Panc1 (cell line): ENCODE measurements around the gene TARS1. TPM values are rescaled to one million over a fixed set of nuclear protein-coding genes. Genes with fewer than 3 reads are reported as not detected.

ENCODE experiments used
- ATAC-seq: fragments of 200-7000 bp; cut with Tn5 transposase; 2 replicates; pipeline ENCODE4 v1.9.1; 2020; ENCODE audit warnings: mild to moderate bottlenecking, moderate library complexity
- BruUV-seq: library from RNA; stranded (reverse); fragments of 400-500 nt; replicated peaks from 2 replicates; lab custom pipeline; 2021; lab: Mats Ljungman, UMichigan
- CTCF ChIA-PET: fragments of 300-600 bp; sonication (Branson Sonifier 250); formaldehyde crosslinking; loops from one replicate; lab custom pipeline; 2022; ENCODE audit warnings: antibody characterized with exemption; lab: Charles Lee
- POLR2A ChIA-PET: fragments of 300-600 bp; sonication (Branson Sonifier 250); formaldehyde crosslinking; loops from one replicate; lab custom pipeline; 2022; ENCODE audit warnings: antibody characterized with exemption; lab: Charles Lee
- DNase-seq: peaks from one replicate; pipeline ENCODE4 v3.0.0-alpha.2; 2010; ENCODE audit warnings: low read depth, low spot score
- H3K27ac ChIP-seq: 2 replicates; pipeline ENCODE4 v1.5.1; 2011; ENCODE audit warnings: mild to moderate bottlenecking, low read length, inconsistent platforms
- H3K27me3 ChIP-seq: fragments of 200-500 bp; sonication (Bioruptor generic); 2 replicates; pipeline ENCODE4 v1.6.0; 2014; ENCODE audit warnings: low read length, inconsistent platforms; ENCODE audit not compliant: control insufficient read depth, insufficient read depth
- H3K36me3 ChIP-seq: fragments of 200-500 bp; sonication (Bioruptor generic); 2 replicates; pipeline ENCODE4 v1.5.1; 2014; ENCODE audit warnings: inconsistent platforms, mild to moderate bottlenecking, low read length, moderate library complexity; ENCODE audit not compliant: control insufficient read depth, insufficient read depth
- H3K4me1 ChIP-seq: 2 replicates; pipeline ENCODE4 v1.5.1; 2011; ENCODE audit warnings: inconsistent platforms, mild to moderate bottlenecking, low read length, moderate library complexity; ENCODE audit not compliant: control insufficient read depth, insufficient read depth
- H3K4me3 ChIP-seq, 2 experiments: 2 replicates each; pipeline ENCODE4 v1.5.1; 2011 to 2012; ENCODE audit warnings: low read depth in 2 of 2, low read length in 2 of 2, mild to moderate bottlenecking in 2 of 2, inconsistent platforms in 1 of 2, moderate library complexity in 1 of 2
- H3K9me3 ChIP-seq: fragments of 200-500 bp; sonication (Bioruptor generic); 2 replicates; pipeline ENCODE4 v1.5.1; 2014; ENCODE audit warnings: low read depth, mild to moderate bottlenecking, inconsistent platforms, low read length, moderate library complexity; ENCODE audit not compliant: control insufficient read depth, insufficient read depth
- CTCF ChIP-seq: fragments of 450-650 bp; IDR thresholded peaks from 2 replicates; pipeline ENCODE4 v1.5.1; 2017; ENCODE audit warnings: mild to moderate bottlenecking
- POLR2AphosphoS5 ChIP-seq: IDR thresholded peaks from 2 replicates; pipeline ENCODE4 v1.6.1; 2012; ENCODE audit warnings: mild to moderate bottlenecking, low read depth, low read length, moderate library complexity
- REST ChIP-seq, 2 experiments: IDR thresholded peaks; 2 replicates each; pipeline ENCODE4 v1.6.1; 2011 to 2012; ENCODE audit warnings: low read depth in 2 of 2, control low read depth in 1 of 2, low read length in 1 of 2, mild to moderate bottlenecking in 1 of 2, moderate library complexity in 1 of 2; ENCODE audit not compliant: insufficient read depth in 1 of 2
- SIN3A ChIP-seq: IDR thresholded peaks from 2 replicates; pipeline ENCODE4 v1.6.1; 2012; ENCODE audit warnings: low read depth, mild to moderate bottlenecking, low read length, moderate library complexity, borderline replicate concordance; ENCODE audit not compliant: insufficient read depth
- TCF7L2 ChIP-seq: IDR thresholded peaks from 2 replicates; pipeline ENCODE4 v1.6.1; 2011; ENCODE audit warnings: mild to moderate bottlenecking, low read depth, low read length, inconsistent platforms
- in situ Hi-C: cut with HindIII; loops from 2 replicates; pipeline ENCODE4 v1.10.0; 2016; ENCODE audit warnings: low sequenced_read_pairs, low pct_unique_long_range_greater_than_20kb
- intact Hi-C: fragments of 100-400 bp; cut with micrococcal nuclease; formaldehyde crosslinking; loops from one replicate; pipeline ENCODE4 v1.10.0; 2022; ENCODE audit not compliant: unreplicated experiment
- total RNA-seq: library from RNA; stranded (reverse); gene quantifications from one replicate; pipeline ENCODE4 v1.2.1, GENCODE V29; 2021; ENCODE audit not compliant: unreplicated experiment

Gene TARS1
- total RNA-seq, 1 experiment from 2014 or later = 258 TPM

GRCh38 chr5:33462456-33462855 lies 21.7 kb downstream of the TARS1 start:
- ChIA-PET POLR2A (no interaction called here), CTCF (no interaction called here)
- in situ Hi-C loops = no loop called here
- Histone ChIP-seq H3K27ac (no peak overlapping the region), H3K27me3 (no peaks in the 10 kb centered on the region), H3K4me3 (no peak overlapping the region), H3K36me3 (peaks cover 95% of the 10 kb centered on the region), H3K4me1 (no peaks in the 10 kb centered on the region), H3K9me3 (no peaks in the 10 kb centered on the region)
- intact Hi-C loops = no loop called here
- TF ChIP-seq SIN3A (no peak), TCF7L2 (no peak), CTCF (no peak), REST (IDR thresholded peaks at IDR 0.05; ENCODE audit: insufficient read depth in 1 of 2, low read depth in 2 of 2, low read length in 1 of 2) (no peak), POLR2AphosphoS5 (no peak)
- BruUV-seq = no TSS peak
- no peak for DNase-seq
- no peak for ATAC-seq

- Histone ChIP-seq H3K27ac (no peak overlapping the region), H3K4me1 (no peaks in the 10 kb centered on the region), H3K4me3 (no peak overlapping the region), H3K27me3 (no peaks in the 10 kb centered on the region), H3K9me3 (no peaks in the 10 kb centered on the region), H3K36me3 (peaks cover 84% of the 10 kb centered on the region)
- POLR2A ChIA-PET = no interaction called here
- ATAC-seq (no peak), DNase-seq (no peak)
- intact Hi-C loops (no loop called here), in situ Hi-C loops (no loop called here)
- no TSS peak for BruUV-seq
- no peak for TF ChIP-seq TCF7L2
- TF ChIP-seq CTCF = no peak
- TF ChIP-seq REST (IDR thresholded peaks at IDR 0.05; ENCODE audit: insufficient read depth in 1 of 2, low read depth in 2 of 2, low read length in 1 of 2) = no peak
- TF ChIP-seq POLR2AphosphoS5 = no peak
- no peak for TF ChIP-seq SIN3A
- CTCF ChIA-PET = no interaction called here
Observed at GRCh38 chr5:33465120-33465519, 24.4 kb downstream of the TARS1 start.
